ENCODE measurements around the gene C2orf72.
A peak's percentile ranks its signal among the peaks of the same experiment; 100 is the strongest.

C2orf72 gene

DNA sequence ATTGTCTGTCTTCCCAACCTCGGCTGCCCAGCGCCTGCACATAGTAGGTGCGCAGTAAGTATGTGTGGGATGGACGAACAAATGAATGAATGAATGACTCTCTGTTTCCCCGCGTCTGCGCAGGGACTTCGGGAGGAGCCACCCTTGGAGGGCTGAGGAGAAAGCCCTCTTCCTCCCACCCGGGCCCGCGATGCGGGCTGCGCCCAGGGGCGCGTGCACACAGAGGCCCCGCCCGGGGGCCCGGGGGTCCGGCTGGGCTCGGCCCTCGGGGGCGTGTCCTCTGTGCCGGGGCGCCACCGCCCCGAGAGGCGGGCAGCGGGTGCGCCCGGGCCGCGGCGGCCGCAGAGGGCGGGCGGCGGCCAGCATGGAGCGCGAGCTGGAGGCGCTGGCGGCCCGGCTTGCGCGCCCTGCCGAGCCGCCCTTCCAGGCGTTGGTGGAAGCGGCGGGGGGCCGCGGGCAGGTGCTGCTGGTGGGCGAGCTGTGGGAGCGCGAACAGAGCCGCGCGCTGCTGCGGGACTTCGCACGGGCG lies at the start of gene C2orf72:
C2orf72 (plus strand) TSS at position 322 of the 529 bp plus-strand sequence; CDS start at position 365, 43 bp downstream.
- no peak for DNase-seq (ENCODE audit: low spot score)
- no peak within 1 kb of the TSS for H3K27ac ChIP-seq
- H3K4me3 ChIP-seq, result peak within 1 kb of the TSS; percentile 66

DNA sequence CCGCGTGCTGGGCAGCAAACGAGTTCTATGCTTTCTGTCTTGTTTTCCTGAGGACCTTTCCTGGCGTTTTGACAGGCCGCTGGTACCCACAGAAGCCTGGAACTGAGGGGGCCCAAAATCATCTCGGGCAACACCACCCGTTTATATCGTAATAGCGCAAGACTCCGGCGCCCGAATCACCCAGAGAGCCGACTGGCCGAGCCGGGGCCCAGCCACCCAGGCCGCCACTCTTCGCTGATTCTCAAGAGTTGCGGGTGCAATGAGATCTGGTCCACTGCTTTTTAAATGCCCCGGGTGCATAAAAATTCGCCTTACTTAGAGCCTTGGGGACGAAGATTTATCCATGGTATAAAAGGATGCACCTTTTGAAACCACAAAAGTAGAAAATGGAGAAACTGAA lies 47.6 kb upstream of the C2orf72 start:
- no peak for DNase-seq (ENCODE audit: low spot score)
- no peak overlapping the region for H3K4me3 ChIP-seq
- TF ChIP-seq, protein P1, sequence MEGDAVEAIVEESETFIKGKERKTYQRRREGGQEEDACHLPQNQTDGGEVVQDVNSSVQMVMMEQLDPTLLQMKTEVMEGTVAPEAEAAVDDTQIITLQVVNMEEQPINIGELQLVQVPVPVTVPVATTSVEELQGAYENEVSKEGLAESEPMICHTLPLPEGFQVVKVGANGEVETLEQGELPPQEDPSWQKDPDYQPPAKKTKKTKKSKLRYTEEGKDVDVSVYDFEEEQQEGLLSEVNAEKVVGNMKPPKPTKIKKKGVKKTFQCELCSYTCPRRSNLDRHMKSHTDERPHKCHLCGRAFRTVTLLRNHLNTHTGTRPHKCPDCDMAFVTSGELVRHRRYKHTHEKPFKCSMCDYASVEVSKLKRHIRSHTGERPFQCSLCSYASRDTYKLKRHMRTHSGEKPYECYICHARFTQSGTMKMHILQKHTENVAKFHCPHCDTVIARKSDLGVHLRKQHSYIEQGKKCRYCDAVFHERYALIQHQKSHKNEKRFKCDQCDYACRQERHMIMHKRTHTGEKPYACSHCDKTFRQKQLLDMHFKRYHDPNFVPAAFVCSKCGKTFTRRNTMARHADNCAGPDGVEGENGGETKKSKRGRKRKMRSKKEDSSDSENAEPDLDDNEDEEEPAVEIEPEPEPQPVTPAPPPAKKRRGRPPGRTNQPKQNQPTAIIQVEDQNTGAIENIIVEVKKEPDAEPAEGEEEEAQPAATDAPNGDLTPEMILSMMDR (IDR thresholded peaks at IDR 0.05), result no peak
- H3K27ac ChIP-seq, result no peak overlapping the region

More for the DNA sequence above, at the start of gene C2orf72:
- TF ChIP-seq, protein P1 (IDR thresholded peaks at IDR 0.05), result no peak

DNA sequence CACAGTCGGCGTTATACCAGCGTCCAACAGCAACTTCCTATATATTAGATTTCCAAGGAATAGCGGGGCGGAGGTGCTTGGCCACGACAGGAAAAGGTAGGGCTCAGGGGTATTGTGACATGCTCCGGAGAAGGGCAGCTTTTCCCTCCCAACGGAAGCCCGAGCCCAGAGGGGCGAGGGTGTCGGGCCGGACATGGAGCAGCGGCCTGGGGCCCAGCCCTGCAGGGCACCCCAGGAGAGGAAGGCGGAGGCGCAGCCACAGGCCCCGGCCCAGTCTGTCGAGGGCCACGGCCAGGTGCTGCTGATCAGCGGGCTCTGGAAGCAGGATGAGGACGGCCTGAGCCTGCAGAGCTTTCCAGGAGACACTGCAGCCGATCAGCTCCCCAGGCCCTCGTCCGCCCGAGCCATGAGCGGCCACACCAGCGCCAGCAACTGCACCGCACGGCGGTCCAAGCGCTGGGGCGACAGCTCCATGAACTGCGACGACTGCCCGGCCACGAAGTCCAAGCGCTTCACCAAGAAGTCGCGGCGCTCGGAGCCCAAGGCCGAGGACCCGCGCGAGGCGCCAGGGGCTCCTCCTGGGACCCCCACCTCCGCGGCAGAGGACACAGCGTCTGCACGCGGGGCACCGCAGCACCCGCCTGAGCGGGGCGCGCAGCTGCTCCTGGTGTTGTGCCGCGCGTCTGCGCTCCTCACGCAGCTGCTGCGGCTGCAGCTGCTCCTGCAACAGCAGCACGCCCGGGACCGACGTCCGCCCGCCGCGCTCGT lies 47.0 kb upstream of the C2orf72 start:
- no peak for DNase-seq (ENCODE audit: low spot score)
- Histone ChIP-seq H3K27ac (no peak overlapping the region), H3K4me3 (no peak overlapping the region)
- TF ChIP-seq, protein P1 (IDR thresholded peaks at IDR 0.05), result no peak

DNA sequence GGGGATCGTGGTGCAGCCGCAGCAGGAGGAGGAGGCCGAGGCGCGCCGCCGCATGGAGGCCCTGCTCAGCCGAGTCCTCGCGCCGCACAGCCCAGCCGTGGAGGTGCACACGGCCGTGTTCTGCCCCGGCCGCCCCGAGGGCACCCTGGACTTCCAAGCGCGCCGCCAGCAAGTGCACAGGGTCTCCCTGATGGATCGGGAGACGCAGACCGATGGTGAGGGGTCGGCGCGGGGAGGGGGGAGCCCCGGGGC lies 46.5 kb upstream of the C2orf72 start:
- H3K4me3 ChIP-seq, result no peak overlapping the region
- DNase-seq (ENCODE audit: low spot score), result no peak
- TF ChIP-seq, protein P1 (IDR thresholded peaks at IDR 0.05), result no peak
- no peak overlapping the region for H3K27ac ChIP-seq

DNA sequence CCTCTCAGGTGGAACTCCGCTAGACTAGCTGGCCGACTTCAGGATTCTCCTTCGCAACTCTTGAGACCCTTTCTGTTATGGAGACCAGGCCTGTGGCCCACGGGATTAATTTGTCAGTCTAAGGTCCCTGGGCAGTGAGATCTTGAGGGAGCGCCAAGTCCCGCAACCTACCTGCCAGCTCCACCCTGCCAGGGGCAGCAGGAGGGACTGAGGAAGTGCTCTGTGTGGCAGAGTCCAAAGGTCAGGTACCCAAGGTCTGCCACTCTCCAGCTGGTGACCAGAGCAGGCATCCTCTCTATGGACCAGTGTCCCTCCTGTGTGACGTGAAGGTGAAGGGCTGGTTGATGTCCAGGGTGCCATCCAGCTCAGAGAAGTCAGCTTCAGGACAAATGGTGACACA lies 45.7 kb upstream of the C2orf72 start:
- H3K4me3 ChIP-seq, result no peak overlapping the region
- no peak for DNase-seq (ENCODE audit: low spot score)
- H3K27ac ChIP-seq, result no peak overlapping the region
- TF ChIP-seq, protein P1 (IDR thresholded peaks at IDR 0.05), result no peak

DNA sequence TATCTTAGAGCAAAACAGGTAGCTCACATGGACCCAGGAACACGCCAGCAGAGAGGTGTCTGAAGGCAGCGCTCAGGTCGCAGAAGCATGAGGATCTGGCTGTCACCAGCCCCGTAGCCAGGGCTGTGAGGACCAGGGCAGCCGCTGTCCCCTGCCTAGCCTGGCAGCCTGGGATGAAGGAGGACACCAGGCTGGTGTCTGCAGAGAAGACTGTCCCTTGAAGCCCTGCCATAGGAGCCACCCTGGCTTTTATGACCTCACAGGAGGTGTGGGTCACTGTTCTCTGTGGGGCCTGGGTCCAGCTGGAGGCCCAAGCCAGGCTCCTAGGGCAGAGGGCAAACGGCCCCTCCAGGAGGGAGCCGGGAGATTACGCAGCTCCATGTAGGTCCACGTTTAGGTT lies 41.5 kb upstream of the C2orf72 start, which contains the start of gene SPATA3:
SPATA3 (plus strand) TSS at position 301 of the 400 bp plus-strand sequence. CDS start 113 bp downstream, outside the sequence.
- no peak within 1 kb of the TSS for H3K4me3 ChIP-seq
- no peak for DNase-seq (ENCODE audit: low spot score)
- TF ChIP-seq, protein P1 (IDR thresholded peaks at IDR 0.05), result no peak
- H3K27ac ChIP-seq, result no peak within 1 kb of the TSS

DNA sequence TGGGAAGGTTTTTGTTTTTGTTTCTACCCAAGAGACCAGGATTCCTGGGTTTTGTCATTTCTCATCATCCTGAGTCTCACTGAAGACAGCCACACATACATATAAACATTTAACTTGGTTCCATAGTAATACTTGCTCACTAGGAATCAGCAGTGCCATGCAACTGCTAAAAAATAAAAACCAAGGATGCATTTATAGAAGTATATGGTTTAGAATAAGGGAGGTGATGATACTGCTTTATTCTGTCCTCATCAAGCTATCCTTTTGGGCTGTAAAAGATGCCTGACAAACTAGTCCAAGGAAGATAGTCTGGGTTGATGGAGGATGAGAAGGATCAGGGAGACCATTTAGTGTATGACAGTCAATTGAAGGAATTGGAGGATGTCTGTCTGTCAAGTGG lies 40.7 kb upstream of the C2orf72 start:
- DNase-seq (ENCODE audit: low spot score), result no peak
- Histone ChIP-seq H3K4me3 (no peak overlapping the region), H3K27ac (no peak overlapping the region)
- TF ChIP-seq, protein P1 (IDR thresholded peaks at IDR 0.05), result no peak

All from coronary artery (tissue), 2 donors.